Fibroblast of the aortic adventitia (primary cell): Measurements from ENCODE around the gene NEUROD4. TPM values are rescaled to one million over a fixed set of nuclear protein-coding genes. Genes with fewer than 3 reads are reported as not detected.

Experiments
- DNase-seq: peaks from one replicate; pipeline ENCODE4 v3.0.0-alpha.2; 2010; ENCODE audit warnings: low read depth
- H3K4me3 ChIP-seq: 2 replicates; pipeline ENCODE4 v1.5.1; 2011; ENCODE audit warnings: low read depth, mild to moderate bottlenecking, control low read depth, low read length, moderate library complexity
- CTCF ChIP-seq: IDR thresholded peaks from 2 replicates; pipeline ENCODE4 v1.5.1; 2011; ENCODE audit warnings: mild to moderate bottlenecking, low read length, control low read depth, inconsistent platforms; ENCODE audit not compliant: insufficient read depth
- total RNA-seq: library from RNA; depleted of rRNA; stranded (reverse); fragments of >200 nt; gene quantifications from 2 replicates; pipeline ENCODE4 v1.2.3, GENCODE V29; 2012; ENCODE audit warnings: low replicate concordance

Gene NEUROD4
- total RNA-seq, 1 donor = not detected

GRCh38 chr12:54988402-54989054 is 31.2 kb upstream of the NEUROD4 start:
- peak; percentile 16 for DNase-seq
- TF ChIP-seq CTCF = no peak
- H3K4me3 ChIP-seq = no peak overlapping the region

GRCh38 chr12:54989829-54990228 is 29.9 kb upstream of the NEUROD4 start:
- H3K4me3 ChIP-seq = no peak overlapping the region
- TF ChIP-seq CTCF = no peak
- no peak for DNase-seq

GRCh38 chr12:54991161-54991990 is 28.4 kb upstream of the NEUROD4 start:
- no peak for DNase-seq
- H3K4me3 ChIP-seq = no peak overlapping the region
- TF ChIP-seq CTCF = no peak

GRCh38 chr12:54991991-54992375 is 27.8 kb upstream of the NEUROD4 start:
- TF ChIP-seq CTCF = no peak
- DNase-seq = no peak
- no peak overlapping the region for H3K4me3 ChIP-seq

- TF ChIP-seq CTCF = peak; percentile 85
- no peak overlapping the region for H3K4me3 ChIP-seq
- DNase-seq = peak; percentile 73
Measured at GRCh38 chr12:54993181-54993835, 26.5 kb upstream of the NEUROD4 start.

GRCh38 chr12:54996205-54996604 is 23.6 kb upstream of the NEUROD4 start:
- H3K4me3 ChIP-seq = no peak overlapping the region
- no peak for DNase-seq

More at GRCh38 chr12:54996205-54996604, 23.6 kb upstream of the NEUROD4 start:
- no peak for TF ChIP-seq CTCF
